GOT3 (cell line): ENCODE data around the gene PPP1R17.

ENCODE experiments used
- DNase-seq: peaks from one replicate; lab custom pipeline; 2025; ENCODE audit warnings: mixed read lengths; lab: John Stamatoyannopoulos, UW

The PPP1R17 gene

GRCh38 chr7:31699050-31699449 is 12.0 kb downstream of the PPP1R17 start:
- DNase-seq = no peak

GRCh38 chr7:31702354-31702753 is 15.3 kb downstream of the PPP1R17 start:
- DNase-seq = no peak

GRCh38 chr7:31705377-31705776 is 18.4 kb downstream of the PPP1R17 start:
- no peak for DNase-seq

DNA sequence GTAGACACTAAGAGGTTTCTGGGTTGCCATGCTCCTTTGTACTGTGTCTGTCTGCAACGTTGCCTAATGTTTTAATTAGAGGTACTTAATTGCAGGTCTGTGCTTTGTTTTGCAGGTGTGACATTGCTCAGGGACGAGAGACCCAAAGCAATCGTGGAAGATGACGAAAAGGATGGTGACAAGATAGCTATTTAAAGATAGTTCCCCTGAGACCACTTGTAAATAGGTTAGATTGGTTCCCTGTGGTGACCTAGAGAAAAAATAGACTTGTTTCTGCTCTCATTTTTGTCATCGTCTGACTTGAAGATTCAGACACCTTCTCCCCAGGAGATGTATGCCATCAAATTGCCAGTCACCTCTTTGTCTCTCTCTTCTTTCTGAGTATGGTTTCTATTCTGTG is 20.1 kb downstream of the PPP1R17 start:
- no peak for DNase-seq

- DNase-seq = no peak
Measured at GRCh38 chr7:31710171-31710570, 23.2 kb downstream of the PPP1R17 start.

DNA sequence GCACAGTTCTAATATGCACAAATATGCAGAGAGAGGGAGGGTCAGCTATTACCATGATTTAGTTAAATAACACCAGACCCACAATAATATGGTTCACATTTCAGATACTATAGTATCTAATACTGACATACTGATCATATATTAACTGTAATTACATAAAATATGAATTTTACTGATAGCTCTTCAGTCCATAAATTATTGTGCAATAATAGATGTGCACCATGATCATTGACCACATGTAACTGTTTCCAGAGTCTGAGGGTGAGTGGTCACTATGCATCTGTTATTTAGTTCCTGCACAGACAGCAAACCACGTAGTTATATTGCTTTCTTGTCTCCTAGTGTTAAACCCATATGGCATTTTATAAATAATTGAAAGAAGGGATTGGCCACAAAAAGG is 29.3 kb downstream of the PPP1R17 start:
- DNase-seq = no peak

- no peak for DNase-seq
Measured at GRCh38 chr7:31720366-31720765, 33.4 kb downstream of the PPP1R17 start.

- DNase-seq = no peak
Measured at GRCh38 chr7:31724696-31725095, 37.7 kb downstream of the PPP1R17 start.

GRCh38 chr7:31729195-31729804 is 42.3 kb downstream of the PPP1R17 start:
- DNase-seq = no peak

DNA sequence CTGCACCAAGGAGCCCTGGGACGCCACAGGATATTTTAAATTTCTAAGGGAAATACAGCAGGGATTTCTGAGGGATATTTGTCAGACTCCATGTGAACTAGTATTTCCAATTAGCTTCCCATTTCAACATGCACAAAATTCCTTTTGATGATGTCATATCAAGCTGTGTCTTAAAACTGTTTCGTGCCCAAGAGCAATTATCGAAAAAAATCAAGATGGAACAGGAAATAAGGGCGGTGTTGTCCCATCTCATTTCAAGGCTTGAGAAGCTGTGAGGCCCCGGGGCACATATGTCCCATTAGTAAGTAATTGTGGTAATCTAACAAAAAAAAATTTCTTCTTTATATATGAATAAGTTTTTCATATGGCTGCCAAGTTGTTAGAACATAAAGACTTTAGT is 47.4 kb downstream of the PPP1R17 start:
- DNase-seq = no peak

GRCh38 chr7:31735991-31736982 is 49.3 kb downstream of the PPP1R17 start:
- peak; percentile 24 for DNase-seq

DNA sequence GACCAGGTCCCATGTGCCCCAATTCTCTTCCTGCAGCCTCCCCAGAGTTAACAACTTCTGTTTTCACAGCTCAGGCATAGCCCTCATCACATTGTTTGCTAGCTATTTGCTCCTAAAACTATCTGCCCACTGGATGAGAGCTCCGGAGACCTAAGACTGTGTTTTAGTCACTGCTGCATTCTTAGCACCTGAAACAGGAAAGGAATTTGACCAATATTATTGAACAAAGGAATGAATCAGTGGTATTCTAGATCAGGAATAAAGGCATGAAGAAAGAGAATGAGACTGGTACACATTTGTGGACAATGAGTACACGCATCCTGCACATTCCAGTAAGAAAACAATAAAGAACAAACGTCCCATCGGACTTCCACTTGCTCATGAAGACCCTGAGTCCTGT is 54.8 kb downstream of the PPP1R17 start:
- DNase-seq = no peak

DNA sequence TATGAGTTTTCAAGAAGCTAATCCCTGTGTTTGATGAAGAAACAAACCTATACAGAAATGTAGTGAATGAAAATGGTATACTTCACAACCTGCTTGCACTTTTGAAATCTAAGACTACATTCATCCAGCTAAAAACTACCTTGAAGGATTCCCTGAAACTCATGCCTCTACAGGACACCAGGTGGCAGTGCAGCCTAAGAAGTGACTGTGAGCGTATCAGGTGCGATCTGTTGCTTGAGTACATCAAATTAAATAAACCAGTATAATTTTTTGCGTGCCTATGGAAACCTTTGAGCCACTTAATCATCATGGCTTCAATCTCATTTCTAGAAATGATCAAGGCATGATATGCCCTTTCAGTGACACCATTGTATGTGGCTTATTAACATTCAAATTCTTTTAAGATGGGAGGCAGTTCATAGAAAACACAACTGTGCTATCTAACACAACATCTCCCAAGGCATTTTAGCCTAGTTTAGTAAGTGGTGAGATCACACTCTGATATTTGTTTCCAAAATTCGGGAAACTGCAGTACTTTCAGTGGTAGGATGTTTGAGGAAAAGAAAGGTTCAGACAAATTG is 57.4 kb downstream of the PPP1R17 start:
- no peak for DNase-seq

GRCh38 chr7:31747553-31747952 is 60.5 kb downstream of the PPP1R17 start:
- no peak for DNase-seq

GRCh38 chr7:31748084-31748483 is 61.1 kb downstream of the PPP1R17 start:
- DNase-seq = no peak

DNA sequence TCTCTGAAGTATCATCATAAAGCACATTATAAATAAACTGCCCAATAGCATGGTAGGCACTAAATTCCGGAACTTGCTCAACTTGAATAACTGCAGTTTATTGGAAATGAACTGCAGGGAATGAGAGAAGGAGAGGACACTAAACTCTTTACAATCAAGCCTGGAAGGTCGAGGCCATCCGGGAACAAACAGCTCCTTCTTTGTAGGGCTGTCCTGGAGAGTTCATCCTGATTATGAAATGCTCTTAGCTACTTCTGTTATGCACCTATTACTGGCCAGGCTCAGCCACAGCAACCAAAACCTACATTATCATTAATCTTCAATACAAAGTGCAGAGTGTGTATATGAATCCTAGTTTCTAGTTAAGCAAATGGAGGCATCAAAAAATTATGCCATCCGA is 64.7 kb downstream of the PPP1R17 start:
- DNase-seq = no peak
